ENCODE results near the gene GALNT15. TPM values are rescaled to one million over a fixed set of nuclear protein-coding genes. Genes with fewer than 3 reads are reported as not detected.

The GALNT15 gene
- polyA plus RNA-seq, 4 donors: 2.1 to 3.9 (median 2.4) TPM

- DNase-seq (ENCODE audit: low read depth in 4 of 4, low spot score in 2 of 4): peak in 3 of 4 donors; percentile 48 to 80 (median 52)
These were observed 73.0 kb downstream of the GALNT15 start for GRCh38 chr3:16247282-16248061.

DNA sequence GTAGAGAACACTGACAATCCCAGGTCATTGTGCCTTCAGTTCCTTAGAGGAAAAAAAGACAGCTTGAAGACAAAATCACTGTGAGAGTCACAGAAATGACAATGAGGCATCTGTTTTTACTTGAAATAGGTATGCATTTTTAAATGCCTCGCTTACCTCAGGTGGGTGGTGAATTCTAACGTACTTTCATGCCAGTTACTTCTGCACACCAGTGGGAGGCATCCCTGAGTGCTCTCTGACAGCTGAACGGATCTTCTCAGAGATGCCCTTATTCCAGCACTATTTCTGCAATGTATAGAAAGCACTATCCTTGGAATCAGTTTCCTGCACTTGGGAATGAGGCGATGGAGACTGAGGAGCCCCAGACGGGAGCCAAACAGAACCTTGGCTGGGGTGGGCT is 74.1 kb downstream of the GALNT15 start:
- DNase-seq (ENCODE audit: low read depth in 4 of 4, low spot score in 2 of 4): no peak

DNA sequence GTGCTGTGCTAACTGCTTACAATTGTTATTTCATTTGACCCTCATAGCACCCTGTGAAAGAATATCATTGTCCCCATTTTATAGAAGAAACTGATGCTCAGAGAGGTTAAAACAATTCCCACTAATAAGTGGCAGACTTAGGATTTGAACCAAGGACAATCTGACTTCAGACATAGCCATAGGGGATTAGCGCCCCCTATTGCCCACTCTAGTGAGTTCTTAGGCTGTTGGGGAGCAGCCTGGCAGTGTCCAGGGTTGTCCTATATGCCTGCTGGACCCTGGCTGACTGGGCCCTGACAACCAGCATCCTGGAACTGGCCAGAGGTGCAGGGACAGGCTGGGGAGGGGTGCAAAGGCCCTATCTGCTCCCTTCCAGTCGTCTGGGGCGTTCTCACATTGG is 74.9 kb downstream of the GALNT15 start:
- no peak for DNase-seq (ENCODE audit: low read depth in 4 of 4, low spot score in 2 of 4)

- no peak for DNase-seq (ENCODE audit: low read depth in 4 of 4, low spot score in 2 of 4)
These were observed 75.4 kb downstream of the GALNT15 start for GRCh38 chr3:16249886-16250285.

- DNase-seq (ENCODE audit: low read depth in 4 of 4, low spot score in 2 of 4): no peak
These were observed 77.0 kb downstream of the GALNT15 start for GRCh38 chr3:16251316-16252085.

DNA sequence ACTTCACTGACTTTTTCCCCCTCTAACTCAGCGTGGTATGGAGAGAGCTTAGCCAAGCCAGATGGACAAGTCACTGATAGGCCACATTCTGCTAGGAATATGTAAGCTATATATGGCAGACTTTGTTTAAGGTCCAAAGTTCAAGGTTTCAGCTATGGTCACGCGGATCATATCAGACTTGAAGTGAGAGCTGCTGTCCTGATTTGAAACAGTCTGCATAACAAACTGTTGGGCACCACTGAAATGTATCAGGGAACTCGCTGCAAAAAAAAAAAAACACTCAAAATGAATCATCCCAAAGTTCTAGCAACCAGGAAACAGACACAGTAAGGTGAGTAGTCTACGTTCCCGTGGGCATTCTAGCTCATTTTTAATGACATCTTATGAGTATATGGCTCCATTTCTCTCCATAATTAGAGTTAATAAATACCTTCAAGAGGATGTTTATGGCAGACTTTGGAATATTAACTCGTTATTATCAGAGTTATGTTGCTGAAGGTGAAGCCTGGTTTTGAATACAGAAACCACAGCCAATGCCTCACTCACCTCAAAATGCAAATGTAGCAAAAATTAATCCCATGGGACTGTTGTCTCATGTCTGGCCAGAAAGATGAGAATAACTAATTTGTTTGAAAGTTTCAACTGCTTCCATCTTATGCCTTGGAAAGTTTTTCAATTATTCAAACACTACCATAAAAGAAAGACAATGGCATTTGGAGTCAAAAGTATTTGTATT is 77.9 kb downstream of the GALNT15 start:
- no peak for DNase-seq (ENCODE audit: low read depth in 4 of 4, low spot score in 2 of 4)

- no peak for DNase-seq (ENCODE audit: low read depth in 4 of 4, low spot score in 2 of 4)
These were observed 78.5 kb downstream of the GALNT15 start for GRCh38 chr3:16252988-16253387.

- no peak for DNase-seq (ENCODE audit: low read depth in 4 of 4, low spot score in 2 of 4)
These were observed 79.1 kb downstream of the GALNT15 start for GRCh38 chr3:16253601-16254000.

DNA sequence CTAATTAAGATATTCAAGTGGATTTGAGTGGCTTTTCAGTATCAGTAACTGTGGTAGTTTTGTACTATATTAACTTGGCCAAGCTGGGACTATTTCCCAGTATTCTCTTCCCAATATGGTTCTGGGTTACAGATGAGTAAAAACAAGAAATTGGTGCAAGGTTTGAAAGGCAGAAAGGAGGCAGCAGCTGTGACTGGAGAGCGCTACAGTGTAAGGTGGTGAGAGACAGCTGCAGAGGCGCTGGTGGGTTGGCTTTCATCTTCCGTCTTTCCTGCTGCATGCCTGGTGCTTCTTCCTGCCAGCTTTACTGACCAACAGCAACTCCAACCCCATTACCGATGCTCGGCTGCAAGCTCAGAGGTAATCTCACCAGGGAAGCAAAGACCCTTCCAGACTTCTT is 80.4 kb downstream of the GALNT15 start:
- DNase-seq (ENCODE audit: low read depth in 4 of 4, low spot score in 2 of 4): no peak

- no peak for DNase-seq (ENCODE audit: low read depth in 4 of 4, low spot score in 2 of 4)
These were observed 80.8 kb downstream of the GALNT15 start for GRCh38 chr3:16255326-16255725.

- no peak for DNase-seq (ENCODE audit: low read depth in 4 of 4, low spot score in 2 of 4)
These were observed 81.2 kb downstream of the GALNT15 start for GRCh38 chr3:16255726-16256125.

GRCh38 chr3:16257309-16257708 is 82.8 kb downstream of the GALNT15 start:
- no peak for DNase-seq (ENCODE audit: low read depth in 4 of 4, low spot score in 2 of 4)

DNA sequence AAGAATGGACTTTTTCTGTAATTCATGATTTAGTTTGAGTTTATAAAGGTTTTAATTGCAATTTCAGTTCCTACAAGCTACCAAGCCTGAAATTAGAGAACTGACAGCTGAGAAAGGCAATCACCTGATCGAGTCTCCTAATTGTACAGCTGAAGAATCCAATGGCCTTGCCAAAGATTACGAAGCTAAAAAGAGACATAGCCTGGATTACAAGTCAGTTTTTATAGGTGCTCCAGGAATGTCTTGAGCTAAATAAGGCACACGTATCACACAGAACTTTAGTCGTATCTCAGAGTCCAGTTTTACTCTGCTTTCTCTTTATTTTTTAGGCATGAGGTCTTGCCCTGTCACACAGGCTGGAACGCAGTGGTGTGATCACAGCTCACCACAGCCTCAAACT is 83.7 kb downstream of the GALNT15 start:
- DNase-seq (ENCODE audit: low read depth in 4 of 4, low spot score in 2 of 4): no peak

DNA sequence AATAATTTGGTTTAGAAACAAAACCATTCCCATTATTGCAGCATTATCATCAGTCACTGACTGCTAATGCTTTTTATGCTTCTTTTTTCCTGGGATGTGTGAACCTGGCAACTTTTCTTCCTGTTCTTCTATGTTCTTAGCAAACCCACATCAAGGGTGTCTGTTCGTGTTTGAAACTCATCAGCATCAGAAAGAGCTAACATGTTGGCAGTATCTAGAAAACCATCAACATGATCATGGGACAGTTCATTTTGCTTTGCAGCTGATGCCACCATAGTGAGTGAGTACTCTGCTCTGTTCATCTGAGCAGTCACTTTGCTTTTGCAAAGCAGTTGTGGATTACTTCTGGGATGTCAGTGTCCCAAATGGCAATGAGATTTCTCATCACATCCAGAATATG is 84.4 kb downstream of the GALNT15 start:
- no peak for DNase-seq (ENCODE audit: low read depth in 4 of 4, low spot score in 2 of 4)

DNA sequence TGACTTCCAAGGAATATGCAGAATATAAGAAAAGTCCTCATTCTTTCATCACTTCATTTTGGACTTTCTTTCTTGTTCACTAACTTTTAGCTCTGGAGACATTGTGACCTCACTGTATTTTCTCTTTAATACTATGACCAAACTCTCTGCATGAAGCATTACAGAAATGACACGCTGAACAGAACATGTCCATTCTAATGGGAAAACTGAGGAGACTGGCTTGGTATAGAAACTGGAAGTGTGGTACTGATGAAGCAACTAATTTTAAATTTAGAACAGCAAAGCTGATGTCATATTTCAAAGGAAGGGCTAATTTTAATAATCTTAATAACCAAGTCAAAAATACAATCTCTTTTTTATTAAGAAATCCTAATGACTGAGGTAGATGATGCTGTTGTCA is 85.6 kb downstream of the GALNT15 start:
- no peak for DNase-seq (ENCODE audit: low read depth in 4 of 4, low spot score in 2 of 4)

DNA sequence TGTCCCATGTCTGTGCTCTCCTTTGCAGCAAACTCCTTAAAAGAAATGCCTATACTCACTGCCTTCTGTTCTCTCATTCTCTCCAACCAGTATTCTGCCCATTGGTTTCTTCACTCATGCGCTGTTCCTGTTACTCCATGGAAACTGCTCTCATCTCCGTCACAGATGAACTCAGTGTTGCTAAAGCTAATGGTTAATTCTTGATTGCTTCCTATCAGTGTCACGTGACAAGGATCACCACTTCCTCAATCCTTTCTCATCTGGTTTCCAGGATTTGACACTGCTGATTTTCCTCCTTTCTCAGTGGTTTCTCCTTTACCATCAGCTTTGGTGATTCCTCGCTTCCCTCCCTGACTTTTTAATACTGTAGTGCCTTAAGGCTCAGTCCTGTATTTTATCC is 87.7 kb downstream of the GALNT15 start:
- DNase-seq (ENCODE audit: low read depth in 4 of 4, low spot score in 2 of 4): no peak

GRCh38 chr3:16264174-16264707 is 89.8 kb downstream of the GALNT15 start:
- DNase-seq (ENCODE audit: low read depth in 4 of 4, low spot score in 2 of 4): no peak

- peak; percentile 96 to 100 (median 98) for DNase-seq (ENCODE audit: low read depth in 4 of 4, low spot score in 2 of 4)
These were observed 90.4 kb downstream of the GALNT15 start, which contains the start of the genes DPH3 and OXNAD1 for GRCh38 chr3:16264708-16265454. DPH3 (minus strand) TSS chr3:16264943; CDS start chr3:16264876, 67 bp downstream. OXNAD1 (plus strand) TSS chr3:16265212; CDS start chr3:16270953, 5,741 bp downstream.

DNA sequence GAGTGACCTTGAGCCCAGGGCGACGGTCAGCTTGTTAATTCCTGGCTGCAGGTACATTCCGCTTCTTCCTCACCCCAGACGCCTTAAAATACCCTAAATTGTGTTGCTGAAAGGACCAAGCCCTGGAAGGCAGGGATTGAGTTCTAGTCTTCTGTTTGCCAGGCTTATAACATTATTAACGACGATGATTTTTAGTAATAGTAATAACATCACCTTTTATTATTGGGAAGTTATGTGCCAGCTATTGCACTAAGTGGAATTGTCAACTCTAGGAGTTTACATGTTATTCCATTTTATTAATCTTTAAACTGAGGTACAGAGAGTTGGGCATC is 90.9 kb downstream of the GALNT15 start:
- DNase-seq (ENCODE audit: low read depth in 4 of 4, low spot score in 2 of 4): no peak

GRCh38 chr3:16266714-16267113 is 92.2 kb downstream of the GALNT15 start:
- DNase-seq (ENCODE audit: low read depth in 4 of 4, low spot score in 2 of 4): no peak

Measured in left renal cortex interstitium (tissue), 4 donors.